ENCODE results near the gene FAM32A. TPM values are rescaled to one million over a fixed set of nuclear protein-coding genes. Genes with fewer than 3 reads are reported as not detected.

Gene FAM32A
- total and polyA plus RNA-seq, 10 of the 15 experiments (the other 5 are each of a cell fraction or from before 2014, with no cell fraction given), result 33.3 to 116 (median 71.9) TPM

- FAIRE-seq (no peak), ATAC-seq (no peak; the same call in 2 of the 3 replicates), DNase-seq (ENCODE audit: low read depth, low spot score) (no peak)
- in situ Hi-C loops (cut with MboI), result no loop called here
- intact Hi-C loops (cut with micrococcal nuclease; ENCODE audit: unreplicated experiment), result no loop called here
- CTCF ChIA-PET, result no interaction called here
- H2AFZ ChIP-seq (ENCODE audit: control insufficient read depth, low read depth, low read length), result no peak overlapping the region
- H3K9me3 ChIP-seq (replicated peaks; ENCODE audit: control insufficient read depth, insufficient read depth, low read length), result no peaks in the 10 kb centered on the region
- no peak overlapping the region for H3K4me3 ChIP-seq
- no TSS peak for BruUV-seq (replicated peaks)
- POLR2A ChIA-PET, result no interaction called here
- no peak overlapping the region for H3K27ac ChIP-seq (ENCODE audit: control insufficient read depth, insufficient read depth)
- no peaks in the 10 kb centered on the region for H4K20me1 ChIP-seq (ENCODE audit: control insufficient read depth, insufficient read depth)
- RAD21 ChIA-PET (ENCODE audit: unreplicated experiment), result no interaction called here
- H3K36me3 ChIP-seq (ENCODE audit: control insufficient read depth in 2 of 2, insufficient read depth in 2 of 2, low read length in 1 of 2), result peaks cover 3 to 9% of the 10 kb centered on the region in 2 experiments; a peak in 3 of 4 replicates
- no peaks in the 10 kb centered on the region for H3K27me3 ChIP-seq (replicated peaks in 1 of 2; ENCODE audit: control insufficient read depth in 2 of 2, insufficient read depth in 2 of 2, low read length in 1 of 2)
- SMC1A ChIA-PET (ENCODE audit: uncharacterized antibody, unreplicated experiment), result no interaction called here
- H3K4me2 ChIP-seq (ENCODE audit: control insufficient read depth, insufficient read depth), result no peak overlapping the region
- WGBS (ENCODE audit: insufficient coverage, insufficient replicate concordance, low lambda C conversion rate, missing lambda C conversion rate), result 65% methylated on average over 14 of the region's 19 CpGs
- H3K4me1 ChIP-seq (ENCODE audit: control insufficient read depth, insufficient read depth, low read length), result no peaks in the 10 kb centered on the region
- H3K9ac ChIP-seq (ENCODE audit: control insufficient read depth, insufficient read depth, low read length), result no peak overlapping the region
- H3K79me2 ChIP-seq (ENCODE audit: control insufficient read depth, insufficient read depth, low read length), result no peaks in the 10 kb centered on the region
- TF ChIP-seq TAF1 (IDR thresholded peaks at IDR 0.05; ENCODE audit: borderline replicate concordance, low read depth, low read length), result no peak
- TF ChIP-seq TCF12 (IDR thresholded peaks at IDR 0.05; ENCODE audit: low read depth, low read length), result no peak
- no peak for TF ChIP-seq EED (IDR thresholded peaks at IDR 0.05; ENCODE audit: low read depth)
- TF ChIP-seq MYC (IDR thresholded peaks at IDR 0.05; ENCODE audit: insufficient read depth, insufficient read length, insufficient replicate concordance, low read length, severe bottlenecking), result no peak
- TF ChIP-seq TBL1XR1 (IDR thresholded peaks at IDR 0.05; ENCODE audit: low read depth, low read length), result no peak
- no peak for TF ChIP-seq CUX1 (IDR thresholded peaks at IDR 0.05; ENCODE audit: insufficient replicate concordance, low read depth, low read length)
- no peak for TF ChIP-seq MAX (IDR thresholded peaks at IDR 0.05; ENCODE audit: low read depth, low read length)
- TF ChIP-seq ZNF217 (IDR thresholded peaks at IDR 0.05), result no peak
- no peak for TF ChIP-seq ATF3 (IDR thresholded peaks at IDR 0.05; ENCODE audit: borderline replicate concordance, extremely low read depth, low read depth, low read length)
- TF ChIP-seq KDM1A (IDR thresholded peaks at IDR 0.05; ENCODE audit: borderline replicate concordance), result no peak
- TF ChIP-seq ZBTB4 (CRISPR knock-in tag; IDR thresholded peaks at IDR 0.05), result no peak
- no peak for TF ChIP-seq CEBPB (IDR thresholded peaks at IDR 0.05; ENCODE audit: borderline replicate concordance in 1 of 2, low read depth in 2 of 2, low read length in 2 of 2)
- TF ChIP-seq ZSCAN29 (IDR thresholded peaks at IDR 0.05), result no peak
- no peak for TF ChIP-seq SRF (IDR thresholded peaks at IDR 0.05; ENCODE audit: low read depth in 2 of 2, low read length in 2 of 2)
- TF ChIP-seq NR2C2 (IDR thresholded peaks at IDR 0.05; ENCODE audit: borderline replicate concordance, control insufficient read depth, insufficient read length, low read depth), result no peak
Measured at GRCh38 chr19:16233836-16234551, 48.8 kb downstream of the FAM32A start.
